CD14-positive monocyte (primary cell): Measurements from ENCODE around the gene RPS19BP1. TPM values are rescaled to one million over a fixed set of nuclear protein-coding genes. Genes with fewer than 3 reads are reported as not detected.
A peak's percentile ranks its signal among the peaks of the same experiment; 100 is the strongest.
"Not testable (repeated sequence)": the region's sequence is repeated elsewhere in the genome, so short reads cannot be mapped to it uniquely, and the experiment has no call there.

ENCODE experiments used
- DNase-seq, 3 donors: peaks; one replicate each; pipeline ENCODE4 v3.0.0-alpha.2; 2011 to 2022
- H2AFZ ChIP-seq: 2 replicates; pipeline ENCODE4 v1.6.0; 2012; ENCODE audit warnings: mild to moderate bottlenecking, low read depth, low read length, inconsistent platforms; ENCODE audit not compliant: insufficient read depth, poor library complexity, severe bottlenecking
- H3K27ac ChIP-seq, 2 donors: 1 replicate in 1 of 2; 2 replicates in 1 of 2; pipeline ENCODE4 v1.5.1; 2012 to 2013; ENCODE audit warnings: low read length in 2 of 2, control low read depth in 1 of 2, inconsistent platforms in 1 of 2, low read depth in 1 of 2, mild to moderate bottlenecking in 1 of 2
- H3K27me3 ChIP-seq, 2 donors: one replicate each; pipeline versions ENCODE4 v1.6.0 to v1.6.1; 2011 to 2013; ENCODE audit warnings: low read length in 2 of 2; ENCODE audit not compliant: control insufficient read depth in 2 of 2, insufficient read depth in 2 of 2
- H3K36me3 ChIP-seq, 2 donors: replicated peaks in 1 of 2; 1 replicate in 1 of 2; 2 replicates in 1 of 2; pipeline versions ENCODE4 v1.5.1 to v1.6.1; 2012 to 2013; ENCODE audit warnings: low read length in 2 of 2, control low read depth in 1 of 2, inconsistent platforms in 1 of 2, mild to moderate bottlenecking in 1 of 2; ENCODE audit not compliant: insufficient read depth in 2 of 2, control insufficient read depth in 1 of 2
- H3K4me1 ChIP-seq, 2 donors: 1 replicate in 1 of 2; 2 replicates in 1 of 2; pipeline versions ENCODE4 v1.5.1 to v1.6.1; 2012 to 2013; ENCODE audit warnings: low read length in 2 of 2, control low read depth in 1 of 2, inconsistent platforms in 1 of 2, mild to moderate bottlenecking in 1 of 2, moderate library complexity in 1 of 2; ENCODE audit not compliant: insufficient read depth in 2 of 2, control insufficient read depth in 1 of 2
- H3K4me2 ChIP-seq: replicated peaks from 2 replicates; pipeline ENCODE3; 2012; ENCODE audit warnings: low read length, moderate library complexity, mild to moderate bottlenecking; ENCODE audit not compliant: poor library complexity, severe bottlenecking; ENCODE audit errors: extremely low read depth
- H3K4me3 ChIP-seq, 3 experiments: fragments of 200-600 bp in 1 of 3; sonication (generic) in 1 of 3; replicated peaks in 1 of 3; 1 replicate in 2 of 3; 2 replicates in 1 of 3; pipeline ENCODE4 v1.5.1; 2011 to 2013; ENCODE audit warnings: low read length in 3 of 3, mild to moderate bottlenecking in 3 of 3, control low read depth in 2 of 3, low read depth in 2 of 3, inconsistent platforms in 1 of 3, moderate library complexity in 1 of 3
- H3K79me2 ChIP-seq: 2 replicates; pipeline ENCODE4 v1.6.0; 2012; ENCODE audit warnings: mild to moderate bottlenecking, control low read depth, inconsistent platforms, low read length, moderate library complexity; ENCODE audit not compliant: insufficient read depth
- H3K9ac ChIP-seq: 2 replicates; pipeline ENCODE4 v1.6.0; 2017; ENCODE audit warnings: low read length, mild to moderate bottlenecking; ENCODE audit not compliant: insufficient read depth, poor library complexity, severe bottlenecking
- H3K9me3 ChIP-seq, 2 donors: replicated peaks in 1 of 2; 1 replicate in 1 of 2; 2 replicates in 1 of 2; pipeline versions ENCODE4 v1.5.1 to v1.6.1; 2012 to 2013; ENCODE audit warnings: low read length in 2 of 2, control low read depth in 1 of 2; ENCODE audit not compliant: control insufficient read depth in 1 of 2, insufficient read depth in 1 of 2
- H4K20me1 ChIP-seq: 2 replicates; pipeline ENCODE4 v1.6.0; 2012; ENCODE audit warnings: mild to moderate bottlenecking, low read length, control low read depth, moderate library complexity; ENCODE audit not compliant: insufficient read depth
- H3K27ac Mint-ChIP-seq, 7 donors: one replicate each; pipeline ENCODE4 v1.8.0; 2020; ENCODE audit warnings: mild to moderate bottlenecking in 7 of 7, mixed read lengths in 7 of 7, moderate library complexity in 6 of 7, inconsistent platforms in 2 of 7
- H3K27me3 Mint-ChIP-seq, 3 donors: one replicate each; pipeline ENCODE4 v1.8.0; 2021 to 2022; ENCODE audit warnings: low read depth in 3 of 3, mild to moderate bottlenecking in 3 of 3, mixed read lengths in 3 of 3, moderate library complexity in 3 of 3, inconsistent platforms in 1 of 3
- H3K36me3 Mint-ChIP-seq, 2 donors: one replicate each; pipeline ENCODE4 v1.8.0; 2020; ENCODE audit warnings: mixed read lengths in 2 of 2, inconsistent platforms in 1 of 2, mild to moderate bottlenecking in 1 of 2
- H3K4me1 Mint-ChIP-seq: one replicate; pipeline ENCODE4 v1.8.0; 2020; ENCODE audit warnings: mild to moderate bottlenecking, mixed read lengths
- H3K4me3 Mint-ChIP-seq, 2 donors: one replicate each; pipeline ENCODE4 v1.8.0; 2020; ENCODE audit warnings: mild to moderate bottlenecking in 2 of 2, mixed read lengths in 2 of 2, moderate library complexity in 1 of 2
- H3K9me3 Mint-ChIP-seq, 7 donors: one replicate each; pipeline ENCODE4 v1.8.0; 2020 to 2022; ENCODE audit warnings: mixed read lengths in 7 of 7, mild to moderate bottlenecking in 6 of 7, moderate library complexity in 6 of 7, inconsistent platforms in 2 of 7
- CTCF ChIP-seq: fragments of 200-600 bp; IDR thresholded peaks from one replicate; pipeline ENCODE4 v1.8.0; 2022; ENCODE audit warnings: antibody characterized with exemption, mild to moderate bottlenecking
- WGBS: methylation state at CpG from one replicate; pipeline ENCODE4 v1.1.5; 2013; ENCODE audit warnings: missing lambda C conversion rate; ENCODE audit not compliant: insufficient coverage; 5-methylcytosine and 5-hydroxymethylcytosine counted together
- intact Hi-C, 2 donors: fragments of 100-400 bp; cut with micrococcal nuclease; formaldehyde crosslinking; loops; one replicate each; pipeline versions ENCODE4 v1.15.0 to v1.15.1; 2023
- polyA plus RNA-seq, 3 donors: library from polyadenylated mRNA; depleted of rRNA in 1 of 3; unstranded in 2 of 3; stranded (reverse) in 1 of 3; fragments of 300-500 nt in 2 of 3; fragments of >200 nt in 1 of 3; fragmentation: Illumina TruSeq in 2 of 3; gene quantifications; 1 replicate in 2 of 3; 2 replicates in 1 of 3; pipeline ENCODE4 v1.2.3, GENCODE V29; 2012 to 2021

RPS19BP1 gene
- polyA plus RNA-seq, 3 donors, result 59.9 to 106 (median 73.5) TPM

DNA sequence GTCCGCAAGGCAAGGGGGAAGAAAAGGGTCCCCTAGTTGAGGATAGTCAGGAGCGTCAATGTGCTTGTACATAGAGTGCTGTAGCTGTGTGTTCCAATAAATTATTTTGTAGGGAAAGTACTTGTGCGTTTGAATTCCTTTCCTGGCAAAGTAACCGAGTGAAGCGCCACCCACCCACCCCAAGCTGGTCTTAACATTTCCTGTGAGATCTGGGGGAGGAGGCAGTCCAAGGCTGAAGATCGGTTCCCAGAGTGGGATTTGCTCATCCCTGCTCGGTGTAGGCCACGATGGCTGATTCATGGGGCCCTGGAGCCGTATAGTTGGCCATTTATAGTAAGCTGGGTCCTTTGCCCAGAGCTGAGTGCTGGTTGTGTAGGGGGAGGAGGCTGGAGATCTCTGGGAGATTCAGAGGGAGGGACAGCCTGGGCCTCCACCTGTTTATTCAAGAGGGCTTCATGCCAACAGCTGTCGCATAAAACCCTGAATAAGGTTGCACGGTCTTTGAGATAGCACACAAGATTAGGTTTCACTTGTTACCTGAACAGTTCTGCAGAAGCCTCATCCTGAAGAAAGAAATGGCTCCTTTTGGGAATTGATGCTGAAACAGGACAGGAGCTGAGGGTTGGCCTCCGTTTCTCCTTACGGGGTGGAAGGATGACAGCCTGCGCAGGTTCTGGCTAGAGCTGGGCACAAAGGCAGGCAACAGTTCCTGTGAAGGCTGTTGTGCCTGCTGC lies 9.8 kb downstream of the RPS19BP1 start:
- Histone ChIP-seq H3K27ac (peak overlapping the region; percentile 27 to 45), H3K9me3 (no peaks in the 10 kb centered on the region), H3K4me1 (peaks cover 71 to 82% of the 10 kb centered on the region in 2 donors), H2AFZ (no peak overlapping the region), H3K4me2 (peak overlapping the region; percentile 84), H3K4me3 (peak overlapping the region in 1 of 3 experiments; percentile 96), H3K79me2 (peaks cover 72% of the 10 kb centered on the region), H3K9ac (peak overlapping the region; percentile 17), H3K36me3 (peaks cover 37 to 52% of the 10 kb centered on the region in 2 donors), H4K20me1 (peaks cover 73% of the 10 kb centered on the region), H3K27me3 (no peaks in the 10 kb centered on the region)
- Mint-ChIP-seq H3K27me3 (peaks cover 0 to 7% (median 1%) of the 10 kb centered on the region in 3 donors), H3K4me1 (peaks cover 74% of the 10 kb centered on the region), H3K4me3 (peak overlapping the region; percentile 90 to 92), H3K27ac (peak overlapping the region; percentile 77 to 99 (median 97)), H3K9me3 (no peaks in the 10 kb centered on the region), H3K36me3 (peaks cover 36 to 60% of the 10 kb centered on the region in 2 donors)
- no peak for DNase-seq
- intact Hi-C loops, result loop anchor here (5.0 to 10.0 kb wide), 3 partner anchors 118 to 768 kb away; partner anchors contain the start of genes CBX7 (in 1 of the 2) and SUN2 (in 1 of the 2)
- TF ChIP-seq CTCF, result no peak
- WGBS, result 49% methylated on average over 10 of the region's 14 CpGs

- H3K36me3 ChIP-seq, result peaks cover 40 to 51% of the 10 kb centered on the region in 2 donors
- not testable (repeated sequence) for H2AFZ ChIP-seq, H3K9me3 Mint-ChIP-seq, H3K9me3 ChIP-seq, DNase-seq, H3K27me3 ChIP-seq, H3K27me3 Mint-ChIP-seq
- Mint-ChIP-seq H3K4me1 (peaks cover 68% of the 10 kb centered on the region), H3K4me3 (peak overlapping the region; percentile 90 to 92), H3K36me3 (peaks cover 39 to 60% of the 10 kb centered on the region in 2 donors), H3K27ac (peak overlapping the region; percentile 97 to 100 (median 99))
- WGBS, result no CpG with 5 or more reads among the region's 5 CpGs
- H3K27ac ChIP-seq, result peak overlapping the region; percentile 95 to 96
- peaks cover 65 to 75% of the 10 kb centered on the region in 2 donors for H3K4me1 ChIP-seq
- peak overlapping the region in 1 of 3 experiments; percentile 96 for H3K4me3 ChIP-seq
- H3K4me2 ChIP-seq, result peak overlapping the region; percentile 84
- H4K20me1 ChIP-seq, result peaks cover 67% of the 10 kb centered on the region
- intact Hi-C loops, result loop anchor here (5.0 to 10.0 kb wide), 3 partner anchors 117 to 767 kb away; partner anchors contain the start of genes CBX7 (in 1 of the 2) and SUN2 (in 1 of the 2)
- peaks cover 72% of the 10 kb centered on the region for H3K79me2 ChIP-seq
- H3K9ac ChIP-seq, result peak overlapping the region; percentile 100
Measured at GRCh38 chr22:39522091-39522490, 10.5 kb downstream of the RPS19BP1 start.

- peaks cover 61% of the 10 kb centered on the region for H3K4me1 Mint-ChIP-seq
- 4% methylated on average over 16 of the region's 28 CpGs for WGBS
- H3K9ac ChIP-seq, result peak overlapping the region; percentile 100
Measured at GRCh38 chr22:39521106-39521885, 11.3 kb downstream of the RPS19BP1 start.

More at GRCh38 chr22:39521106-39521885, 11.3 kb downstream of the RPS19BP1 start:
- Mint-ChIP-seq H3K4me3 (peak overlapping the region; percentile 90 to 92), H3K27ac (peak overlapping the region; percentile 97 to 100 (median 99)), H3K36me3 (peaks cover 42 to 64% of the 10 kb centered on the region in 2 donors)
- DNase-seq, result peak; percentile 85 to 92 (median 89)
- H3K36me3 ChIP-seq, result peaks cover 43 to 59% of the 10 kb centered on the region in 2 donors
- H3K27me3 Mint-ChIP-seq, H3K9me3 ChIP-seq, H2AFZ ChIP-seq, H3K9me3 Mint-ChIP-seq, H3K27me3 ChIP-seq: not testable (repeated sequence)
- H3K4me3 ChIP-seq, result peak overlapping the region; percentile 88 to 98 (median 96)
- peaks cover 70% of the 10 kb centered on the region for H3K79me2 ChIP-seq
- peak overlapping the region; percentile 84 for H3K4me2 ChIP-seq
- peaks cover 59% of the 10 kb centered on the region for H4K20me1 ChIP-seq
- peak overlapping the region; percentile 95 to 96 for H3K27ac ChIP-seq
- peaks cover 59 to 67% of the 10 kb centered on the region in 2 donors for H3K4me1 ChIP-seq
- intact Hi-C loops, result loop anchor here (2.0 to 10.0 kb wide), 4 partner anchors 18 to 766 kb away; partner anchors contain the start of genes CBX7 (in 1 of the 2), MIEF1 (in 1 of the 2) and SUN2 (in 1 of the 2)
